ENCODE results near the gene ZNF180. TPM values are rescaled to one million over a fixed set of nuclear protein-coding genes. Genes with fewer than 3 reads are reported as not detected.
"Not testable (repeated sequence)": the region's sequence is repeated elsewhere in the genome, so short reads cannot be mapped to it uniquely, and the experiment has no call there.

Gene ZNF180
- total RNA-seq, result 1 to 10 TPM; 8.2 to 9.6 TPM

- DNase-seq (ENCODE audit: low spot score in 2 of 2) (peak; percentile 94), ATAC-seq (peak; percentile 91 to 93)
- H3K36me3 Mint-ChIP-seq, result peaks cover 59 to 84% of the 10 kb centered on the region in 2 donors
- H3K27ac Mint-ChIP-seq, result peak within 1 kb of the TSS; percentile 89 to 90
- peaks cover 52 to 55% of the 10 kb centered on the region in 2 donors for H3K9me3 Mint-ChIP-seq
Measured at GRCh38 chr19:44499962-44500949, at the start of gene ZNF180. TSS of gene ZNF180 (minus strand) at chr19:44500522. CDS start at chr19:44497334, 3,188 bp downstream.

DNA sequence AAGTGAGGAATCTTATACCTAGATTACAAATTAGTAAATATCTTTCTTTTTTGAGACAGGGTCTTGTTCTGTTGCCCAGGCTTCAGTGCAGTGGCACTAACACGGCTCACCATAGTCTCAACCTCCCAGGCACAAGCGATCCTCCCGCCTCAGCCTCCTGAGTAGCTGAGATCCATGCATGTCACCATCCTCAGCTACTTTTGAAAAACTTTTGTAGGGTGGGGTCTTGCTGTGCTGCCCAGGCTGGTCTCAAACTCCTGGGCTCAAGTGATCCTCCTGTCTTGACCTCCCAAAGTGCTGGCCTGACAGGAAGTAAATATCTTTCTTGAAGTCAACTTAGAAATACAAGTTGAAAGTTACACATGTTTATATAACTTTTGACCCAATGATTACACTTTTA is 49.2 kb upstream of the ZNF180 start:
- no peak for ATAC-seq

GRCh38 chr19:44548736-44549135 is 48.4 kb upstream of the ZNF180 start:
- Mint-ChIP-seq H3K27ac (no peak overlapping the region), H3K9me3 (peaks cover 21 to 22% of the 10 kb centered on the region in 2 donors), H3K36me3 (peaks cover 6 to 10% of the 10 kb centered on the region in 2 donors)
- ATAC-seq, result no peak
- no peak for DNase-seq (ENCODE audit: low spot score in 2 of 2)

More for the DNA sequence above, 49.2 kb upstream of the ZNF180 start:
- H3K9me3 Mint-ChIP-seq, result peaks cover 18 to 19% of the 10 kb centered on the region in 2 donors
- H3K36me3 Mint-ChIP-seq, result peaks cover 6 to 7% of the 10 kb centered on the region in 2 donors
- no peak overlapping the region for H3K27ac Mint-ChIP-seq
- DNase-seq (ENCODE audit: low spot score in 2 of 2), result no peak

- no peak for ATAC-seq
- no peak for DNase-seq (ENCODE audit: low spot score in 2 of 2)
- Mint-ChIP-seq H3K36me3 (peaks cover 0 to 20% of the 10 kb centered on the region in 2 donors), H3K27ac (no peak overlapping the region), H3K9me3 (peaks cover 15 to 24% of the 10 kb centered on the region in 2 donors)
Measured at GRCh38 chr19:44544031-44544430, 43.7 kb upstream of the ZNF180 start.

- DNase-seq (ENCODE audit: low spot score in 2 of 2) (no peak), ATAC-seq (no peak)
- Mint-ChIP-seq H3K27ac (no peak overlapping the region), H3K9me3 (peaks cover 17 to 27% of the 10 kb centered on the region in 2 donors), H3K36me3 (peaks cover 0 to 20% of the 10 kb centered on the region in 2 donors)
Measured at GRCh38 chr19:44542671-44543070, 42.3 kb upstream of the ZNF180 start.

DNA sequence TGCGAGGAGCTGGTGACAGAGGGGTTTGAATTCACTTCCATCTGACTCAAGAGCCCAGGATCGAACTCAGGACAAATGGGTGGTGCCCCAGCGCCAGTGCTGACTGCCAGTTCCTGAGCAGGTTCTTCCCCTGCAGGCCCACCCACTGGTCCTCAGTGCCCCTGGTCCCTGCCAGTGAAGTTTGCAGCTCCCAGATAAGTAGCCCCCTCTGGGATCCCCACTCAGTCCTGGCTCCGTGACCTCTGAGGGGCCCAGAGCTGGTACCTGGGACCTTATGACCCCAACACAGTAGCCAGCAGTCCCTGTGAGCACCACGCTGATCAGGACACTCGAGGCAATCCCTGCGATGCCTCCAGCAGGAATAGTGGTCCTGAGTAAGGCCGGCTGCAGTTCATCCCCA is 40.4 kb upstream of the ZNF180 start:
- ATAC-seq, result no peak
- no peak for DNase-seq (ENCODE audit: low spot score in 2 of 2)
- Mint-ChIP-seq H3K36me3 (peaks cover 0 to 28% of the 10 kb centered on the region in 2 donors), H3K9me3 (peaks cover 22 to 27% of the 10 kb centered on the region in 2 donors), H3K27ac (no peak overlapping the region)

DNA sequence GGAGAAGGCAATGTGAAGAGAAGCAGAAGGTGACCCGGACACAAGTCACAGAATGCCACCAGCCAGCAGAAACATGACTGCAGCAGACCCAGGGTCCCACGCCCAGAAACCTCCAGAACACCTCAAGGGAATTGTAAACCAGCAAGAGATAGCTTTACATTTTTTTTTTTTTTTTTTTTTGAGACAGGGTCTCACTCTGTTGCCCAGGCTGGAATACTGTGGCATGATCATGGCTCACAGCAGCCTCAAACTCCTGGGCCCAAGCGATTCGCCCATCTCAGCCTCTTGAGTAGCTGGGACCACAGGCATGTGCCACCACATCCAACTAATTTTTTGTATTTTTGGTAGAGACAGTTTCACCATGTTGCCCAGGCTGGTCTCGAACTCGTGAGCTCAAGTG is 39.7 kb upstream of the ZNF180 start:
- ATAC-seq (no peak), DNase-seq (ENCODE audit: low spot score in 2 of 2) (no peak)
- no peak overlapping the region for H3K27ac Mint-ChIP-seq
- H3K9me3 Mint-ChIP-seq, result peaks cover 29 to 33% of the 10 kb centered on the region in 2 donors
- peaks cover 0 to 33% of the 10 kb centered on the region in 2 donors for H3K36me3 Mint-ChIP-seq

- Mint-ChIP-seq H3K36me3 (peaks cover 0 to 31% of the 10 kb centered on the region in 2 donors), H3K9me3 (peaks cover 27 to 28% of the 10 kb centered on the region in 2 donors), H3K27ac (no peak overlapping the region)
- DNase-seq (ENCODE audit: low spot score in 2 of 2), result no peak
- ATAC-seq, result no peak
Measured at GRCh38 chr19:44539236-44539826, 39.0 kb upstream of the ZNF180 start.

- Mint-ChIP-seq H3K9me3 (peaks cover 16 to 23% of the 10 kb centered on the region in 2 donors), H3K36me3 (peaks cover 0 to 19% of the 10 kb centered on the region in 2 donors)
- not testable (repeated sequence) for ATAC-seq; H3K27ac Mint-ChIP-seq; DNase-seq (ENCODE audit: low spot score in 2 of 2)
Measured at GRCh38 chr19:44535361-44535760, 35.0 kb upstream of the ZNF180 start.

DNA sequence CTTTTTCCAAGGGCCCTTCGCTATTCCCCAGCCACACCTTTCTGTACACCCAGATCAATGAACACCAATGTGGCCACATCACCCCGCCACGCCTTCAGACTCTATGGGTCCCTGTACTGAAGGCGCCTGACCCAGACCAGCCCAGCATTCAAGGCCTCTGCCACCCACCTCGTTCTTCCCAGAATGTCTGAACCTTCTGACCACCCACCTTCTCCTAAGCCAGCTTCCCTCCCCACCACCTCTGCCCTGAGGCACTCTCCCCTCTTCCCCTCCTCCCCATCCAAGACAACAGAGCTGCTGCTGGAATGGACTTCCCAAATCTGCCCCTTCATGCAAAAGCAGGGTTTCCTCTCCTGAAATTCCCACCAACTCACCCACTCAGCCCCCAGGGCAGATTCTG is 32.5 kb upstream of the ZNF180 start:
- peaks cover 13 to 22% of the 10 kb centered on the region in 2 donors for H3K9me3 Mint-ChIP-seq
- ATAC-seq (no peak), DNase-seq (ENCODE audit: low spot score in 2 of 2) (no peak)
- H3K36me3 Mint-ChIP-seq, result peaks cover 0 to 14% of the 10 kb centered on the region in 2 donors
- H3K27ac Mint-ChIP-seq, result no peak overlapping the region

GRCh38 chr19:44530777-44531176 is 30.5 kb upstream of the ZNF180 start:
- Mint-ChIP-seq H3K9me3 (peaks cover 12 to 18% of the 10 kb centered on the region in 2 donors), H3K27ac (no peak overlapping the region), H3K36me3 (peaks cover 0 to 10% of the 10 kb centered on the region in 2 donors)
- DNase-seq (ENCODE audit: low spot score in 2 of 2) (no peak), ATAC-seq (no peak)

GRCh38 chr19:44529536-44529935 is 29.2 kb upstream of the ZNF180 start, which contains the start of gene CEACAM20:
TSS of gene CEACAM20 (minus strand) at chr19:44529675. CDS start at chr19:44529509, 166 bp downstream.
- DNase-seq (ENCODE audit: low spot score in 2 of 2), result no peak
- ATAC-seq, result no peak
- peaks cover 0 to 4% of the 10 kb centered on the region in 2 donors for H3K36me3 Mint-ChIP-seq
- H3K9me3 Mint-ChIP-seq, result peaks cover 5 to 11% of the 10 kb centered on the region in 2 donors
- no peak within 1 kb of the TSS for H3K27ac Mint-ChIP-seq

- ATAC-seq (no peak), DNase-seq (ENCODE audit: low spot score in 2 of 2) (no peak)
- Mint-ChIP-seq H3K9me3 (peaks cover 5 to 17% of the 10 kb centered on the region in 2 donors), H3K36me3 (peaks cover 0 to 8% of the 10 kb centered on the region in 2 donors), H3K27ac (peak overlapping the region in 1 of 2 donors; percentile 63)
Measured at GRCh38 chr19:44527554-44527953, 27.2 kb upstream of the ZNF180 start.

DNA sequence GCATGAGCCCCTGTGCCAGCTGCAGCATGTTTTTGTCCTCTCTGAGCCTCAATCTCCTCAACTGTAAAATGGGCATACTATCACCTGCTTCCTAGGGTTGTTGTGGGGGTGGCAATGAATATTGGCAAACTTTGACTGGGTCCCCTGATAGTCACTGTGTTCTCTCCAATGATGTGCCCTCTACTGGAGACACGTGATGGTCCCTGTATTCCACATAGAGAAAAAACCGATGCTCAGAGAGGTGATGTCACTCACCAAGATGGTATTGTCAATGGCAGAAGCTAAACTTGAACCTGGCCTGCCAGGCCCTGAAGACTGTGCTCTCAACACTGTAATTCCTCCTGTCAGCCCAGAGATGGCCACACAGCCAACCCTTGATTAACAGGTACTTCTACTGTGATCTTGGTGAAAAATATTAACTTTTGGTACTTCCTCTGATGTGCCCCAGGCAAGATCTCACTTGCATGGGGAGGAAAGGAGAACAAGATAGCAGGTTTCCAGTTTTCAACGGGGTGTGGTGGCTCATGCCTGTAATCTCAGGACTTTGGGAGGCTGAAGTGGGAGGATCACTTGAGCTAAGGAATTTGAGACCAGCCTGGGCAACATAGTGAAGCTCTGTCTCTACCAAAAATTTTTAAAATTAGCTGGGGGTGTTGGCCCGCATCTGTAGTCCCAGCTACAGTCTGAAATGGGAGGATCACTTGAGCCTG is 25.6 kb upstream of the ZNF180 start:
- no peak for DNase-seq (ENCODE audit: low spot score in 2 of 2)
- Mint-ChIP-seq H3K9me3 (peaks cover 5 to 17% of the 10 kb centered on the region in 2 donors), H3K36me3 (peaks cover 0 to 8% of the 10 kb centered on the region in 2 donors), H3K27ac (no peak overlapping the region)
- no peak for ATAC-seq

GRCh38 chr19:44521370-44521769 is 21.0 kb upstream of the ZNF180 start:
- peaks cover 3 to 8% of the 10 kb centered on the region in 2 donors for H3K9me3 Mint-ChIP-seq
- no peak overlapping the region for H3K27ac Mint-ChIP-seq
- ATAC-seq (no peak), DNase-seq (ENCODE audit: low spot score in 2 of 2) (no peak)
- peaks cover 0 to 8% of the 10 kb centered on the region in 2 donors for H3K36me3 Mint-ChIP-seq

GRCh38 chr19:44517146-44517545 is 16.8 kb upstream of the ZNF180 start:
- Mint-ChIP-seq H3K36me3 (peaks cover 0 to 7% of the 10 kb centered on the region in 2 donors), H3K9me3 (peaks cover 12 to 13% of the 10 kb centered on the region in 2 donors), H3K27ac (no peak overlapping the region)
- DNase-seq (ENCODE audit: low spot score in 2 of 2) (no peak), ATAC-seq (no peak)
